Vagina (tissue), 2 donors: ENCODE data around the gene CFAP97D1.

Experiments used
- CTCF ChIP-seq, 3 experiments: fragments of 450-650 bp in 2 of 3; fragments of 200-600 bp in 1 of 3; sonication (generic) in 1 of 3; IDR thresholded peaks; one replicate each; pipeline ENCODE4 v1.5.1; 2017 to 2019; ENCODE audit warnings: antibody characterized with exemption in 3 of 3, mild to moderate bottlenecking in 2 of 3, moderate library complexity in 2 of 3
- POLR2A ChIP-seq, 2 donors: fragments of 450-650 bp; IDR thresholded peaks; one replicate each; pipeline ENCODE4 v1.6.1; 2017; ENCODE audit warnings: antibody characterized with exemption in 2 of 2, mild to moderate bottlenecking in 2 of 2, moderate library complexity in 2 of 2
- POLR2AphosphoS5 ChIP-seq, 2 donors: sonication (generic); formaldehyde crosslinking; IDR thresholded peaks; one replicate each; pipeline ENCODE4 v1.9.0; 2017; ENCODE audit warnings: antibody characterized with exemption in 2 of 2, mild to moderate bottlenecking in 2 of 2, low read depth in 1 of 2; ENCODE audit not compliant: insufficient read depth in 1 of 2

DNA sequence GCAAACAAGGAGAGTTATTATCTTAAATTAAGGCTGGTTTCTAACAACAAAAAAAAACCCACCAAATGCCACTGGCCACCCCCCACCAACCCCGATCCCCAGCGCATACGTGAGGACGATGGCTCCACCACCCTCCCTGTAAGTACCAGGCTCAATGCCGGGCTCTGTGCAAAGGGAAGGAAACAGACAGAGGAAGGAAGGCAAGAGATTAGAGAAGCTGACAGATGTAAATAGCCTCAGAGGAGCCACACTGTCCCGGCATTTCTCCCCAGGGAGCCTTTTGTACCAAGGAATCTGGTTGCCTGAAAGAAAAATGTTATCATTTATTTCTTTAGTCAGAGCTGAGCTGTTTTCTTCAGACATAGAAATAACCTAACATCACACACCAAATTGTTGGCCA is 34.7 kb upstream of the CFAP97D1 start:
- TF ChIP-seq CTCF (IDR thresholded peaks at IDR 0.05), result no peak
- TF ChIP-seq POLR2A (IDR thresholded peaks at IDR 0.05), result no peak
- no peak for TF ChIP-seq POLR2AphosphoS5 (IDR thresholded peaks at IDR 0.05; ENCODE audit: insufficient read depth in 1 of 2, low read depth in 1 of 2)
